CMK (cell line): ENCODE measurements around the gene SLC35D1.
"Not testable (repeated sequence)": the region's sequence is repeated elsewhere in the genome, so short reads cannot be mapped to it uniquely, and the experiment has no call there.

ENCODE experiments used
- DNase-seq: peaks from one replicate; pipeline ENCODE4 v3.0.0-alpha.2; 2010; ENCODE audit warnings: low read depth

SLC35D1 gene

GRCh38 chr1:66985835-66986234, 68.1 kb downstream of the SLC35D1 start:
- no peak for DNase-seq

DNA sequence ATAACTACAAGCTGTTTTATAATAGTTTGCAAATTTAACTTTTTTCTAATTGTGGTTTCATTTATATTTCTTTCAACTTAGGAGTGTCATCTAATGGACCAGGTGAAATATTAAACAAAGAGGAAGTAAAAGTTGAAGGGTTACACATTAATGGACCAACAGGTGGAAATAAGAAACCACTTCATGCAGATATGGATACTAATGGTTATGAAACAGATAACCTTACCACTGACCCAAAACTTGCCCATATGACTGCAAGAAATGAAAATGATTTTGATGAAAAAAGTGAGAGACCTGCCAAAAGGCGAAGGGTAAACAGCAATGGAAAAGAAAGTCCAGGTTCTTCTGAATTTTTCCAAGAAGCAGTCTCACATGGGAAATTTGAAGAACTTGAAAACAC, 69.5 kb downstream of the SLC35D1 start:
- DNase-seq = no peak

- DNase-seq = no peak
Observed at GRCh38 chr1:66982561-66983260, 71.2 kb downstream of the SLC35D1 start.

- DNase-seq = no peak
Observed at GRCh38 chr1:66981679-66982078, 72.3 kb downstream of the SLC35D1 start.

DNA sequence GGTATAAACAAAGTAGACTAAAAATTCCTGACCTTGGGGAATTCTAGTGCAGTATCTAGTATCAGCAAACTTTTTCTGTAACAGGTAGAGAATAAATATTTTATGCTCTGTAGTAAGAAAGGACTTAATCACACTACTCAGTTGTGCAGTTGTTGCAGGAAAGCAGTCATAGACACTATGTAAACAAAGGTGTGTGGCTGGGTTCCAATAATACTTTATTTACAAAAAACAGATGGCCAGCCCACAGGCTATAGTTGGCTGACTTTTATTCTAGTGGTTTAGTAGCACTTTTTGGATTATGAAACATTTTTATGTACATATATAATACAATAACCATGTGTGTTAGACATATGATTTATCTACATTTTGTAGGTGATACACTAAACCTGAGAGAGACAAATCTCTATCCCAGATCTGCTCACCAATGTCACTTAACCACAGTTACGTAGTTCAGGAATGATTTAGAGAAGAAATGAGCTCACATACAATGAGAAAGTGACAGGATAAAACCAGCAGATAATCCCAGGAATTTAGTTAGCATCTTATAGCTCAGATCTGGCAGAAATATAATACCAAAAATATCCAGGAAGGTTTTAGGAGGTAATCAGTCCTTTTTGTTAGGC, 73.1 kb downstream of the SLC35D1 start:
- no peak for DNase-seq

GRCh38 chr1:66979621-66980020, 74.3 kb downstream of the SLC35D1 start:
- DNase-seq = not testable (repeated sequence)

- no peak for DNase-seq
Observed at GRCh38 chr1:66978201-66978600, 75.7 kb downstream of the SLC35D1 start.

DNA sequence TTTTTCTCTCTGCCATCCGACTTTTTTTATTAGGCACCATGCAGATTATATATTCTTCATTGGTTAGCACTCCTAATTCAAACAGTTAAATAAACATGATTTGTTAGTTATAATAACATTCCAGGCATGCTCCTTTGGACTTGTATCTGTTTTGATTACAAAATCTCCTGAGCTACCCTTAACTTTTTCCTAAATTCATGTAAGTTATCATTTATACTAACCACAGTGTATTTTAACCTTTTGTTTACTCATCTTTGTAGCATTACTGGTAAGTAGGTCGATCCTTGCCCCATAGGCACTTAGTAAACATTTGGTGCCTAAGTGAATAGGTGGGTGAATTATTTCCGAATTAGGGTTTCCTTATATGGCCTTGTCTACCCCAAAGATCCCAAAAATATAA, 85.4 kb downstream of the SLC35D1 start:
- DNase-seq = no peak

DNA sequence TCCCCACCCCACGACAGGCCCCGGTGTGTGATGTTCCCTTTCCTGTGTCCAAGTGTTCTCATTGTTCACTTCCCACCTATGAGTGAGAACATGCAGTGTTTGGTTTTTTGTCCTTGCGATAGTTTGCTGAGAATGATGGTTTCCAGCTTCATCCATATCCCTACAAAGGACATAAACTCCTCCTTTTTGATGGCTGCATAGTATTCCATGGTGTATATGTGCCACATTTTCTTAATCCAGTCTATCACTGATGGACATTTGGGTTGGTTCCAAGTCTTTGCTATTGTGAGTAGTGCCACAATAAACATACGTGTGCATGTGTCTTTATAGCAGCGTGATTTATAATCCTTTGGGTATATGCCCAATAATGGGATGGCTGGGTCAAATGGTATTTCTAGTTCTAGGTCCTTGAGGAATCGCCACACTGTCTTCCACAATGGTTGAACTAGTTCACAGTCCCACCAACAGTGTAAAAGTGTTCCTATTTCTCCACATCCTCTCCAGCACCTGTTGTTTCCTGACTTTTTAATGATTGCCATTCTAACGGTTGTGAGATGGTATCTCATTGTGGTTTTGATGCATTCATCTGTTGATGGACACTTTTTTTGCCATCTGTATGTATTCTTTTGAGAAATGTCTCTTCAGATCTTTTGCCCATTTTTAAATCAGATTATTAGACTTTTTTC, 87.6 kb downstream of the SLC35D1 start:
- not testable (repeated sequence) for DNase-seq

DNA sequence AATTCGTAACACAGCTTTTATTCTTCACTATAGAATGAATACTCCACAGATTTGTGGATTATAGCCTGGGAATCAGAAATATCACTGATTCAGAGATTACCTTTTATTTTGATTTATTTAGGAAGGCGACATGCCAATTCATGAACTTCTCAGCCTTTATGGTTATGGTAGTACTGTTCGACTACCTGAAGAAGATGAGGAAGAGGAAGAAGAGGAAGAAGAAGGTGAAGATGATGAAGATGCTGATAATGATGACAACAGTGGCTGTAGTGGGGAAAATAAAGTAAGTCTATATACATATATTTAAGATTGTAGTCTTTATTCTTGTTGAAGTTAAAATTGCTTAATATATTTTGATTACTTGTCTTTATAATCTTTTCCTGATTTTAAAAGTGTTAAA, 96.0 kb downstream of the SLC35D1 start:
- DNase-seq = no peak

DNA sequence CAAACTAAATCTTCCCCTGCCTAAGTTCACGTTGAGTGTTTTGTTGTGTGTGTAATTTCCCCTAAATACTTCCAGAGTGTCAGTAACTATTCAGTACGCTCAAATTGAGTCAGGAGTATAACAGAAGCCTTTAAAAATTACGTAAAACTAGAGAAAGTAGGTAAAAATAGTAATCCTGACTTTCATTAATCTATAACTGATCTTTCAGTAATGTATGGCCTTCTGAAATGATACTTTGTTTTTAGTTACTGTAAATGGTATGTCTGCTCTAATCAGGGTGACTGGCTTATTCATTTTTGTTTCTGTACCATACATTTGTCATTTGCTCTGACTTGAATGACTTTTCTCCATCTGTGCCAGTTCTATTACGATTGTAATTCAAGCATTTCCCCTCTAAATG, 99.7 kb downstream of the SLC35D1 start:
- no peak for DNase-seq

GRCh38 chr1:66951513-66951912, 102.4 kb downstream of the SLC35D1 start:
- DNase-seq = no peak
